ENCODE measurements around the gene METTL2B.
"Not testable (repeated sequence)": the region's sequence is repeated elsewhere in the genome, so short reads cannot be mapped to it uniquely, and the experiment has no call there.

METTL2B gene

DNA sequence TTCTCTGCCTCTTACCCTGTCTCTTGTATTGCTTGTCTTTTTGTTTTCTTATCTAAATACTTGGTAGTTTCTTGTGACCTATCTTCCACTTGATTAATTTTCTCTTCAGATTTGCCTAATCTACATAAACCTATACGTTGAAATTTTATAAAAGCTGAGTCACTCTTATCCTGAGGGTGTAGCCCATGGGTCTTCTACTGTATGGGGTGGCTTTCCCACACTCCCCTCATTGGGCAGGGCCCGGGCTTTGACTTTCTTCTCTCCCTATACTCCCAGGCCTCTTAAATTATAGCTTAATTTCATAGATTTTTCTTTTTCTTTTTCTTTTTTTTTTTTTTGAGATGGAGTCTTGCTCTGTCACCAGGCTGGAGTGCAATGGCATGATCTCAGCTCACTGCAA is 66.0 kb downstream of the METTL2B start:
- H3K36me3 ChIP-seq (ENCODE audit: control insufficient read depth in 1 of 2, insufficient read depth in 2 of 2, low read length in 2 of 2) = peaks cover 4 to 14% of the 10 kb centered on the region in 2 donors
- not testable (repeated sequence) for H3K4me1 ChIP-seq (ENCODE audit: control insufficient read depth in 1 of 2, insufficient read depth in 2 of 2, low read length in 2 of 2); H3K9me3 ChIP-seq (ENCODE audit: control insufficient read depth in 1 of 2, low read length in 2 of 2); H3K27ac ChIP-seq (ENCODE audit: low read depth, low read length); H3K27me3 ChIP-seq (ENCODE audit: control insufficient read depth in 1 of 2, insufficient read depth in 2 of 2, low read length in 2 of 2); H3K9ac ChIP-seq (ENCODE audit: low read depth in 1 of 2, low read length in 2 of 2); H3K4me3 ChIP-seq (ENCODE audit: low read depth in 1 of 2, low read length in 2 of 2)

GRCh38 chr7:128543300-128543699 is 66.8 kb downstream of the METTL2B start:
- H3K4me1 ChIP-seq (ENCODE audit: control insufficient read depth in 1 of 2, insufficient read depth in 2 of 2, low read length in 2 of 2); H3K9ac ChIP-seq (ENCODE audit: low read depth in 1 of 2, low read length in 2 of 2); H3K27me3 ChIP-seq (ENCODE audit: control insufficient read depth in 1 of 2, insufficient read depth in 2 of 2, low read length in 2 of 2); H3K9me3 ChIP-seq (ENCODE audit: control insufficient read depth in 1 of 2, low read length in 2 of 2); H3K4me3 ChIP-seq (ENCODE audit: low read depth in 1 of 2, low read length in 2 of 2); H3K27ac ChIP-seq (ENCODE audit: low read depth, low read length): not testable (repeated sequence)
- peaks cover 4 to 18% of the 10 kb centered on the region in 2 donors for H3K36me3 ChIP-seq (ENCODE audit: control insufficient read depth in 1 of 2, insufficient read depth in 2 of 2, low read length in 2 of 2)

- H3K9ac ChIP-seq (ENCODE audit: low read depth in 1 of 2, low read length in 2 of 2); H3K4me1 ChIP-seq (ENCODE audit: control insufficient read depth in 1 of 2, insufficient read depth in 2 of 2, low read length in 2 of 2); H3K9me3 ChIP-seq (ENCODE audit: control insufficient read depth in 1 of 2, low read length in 2 of 2); H3K4me3 ChIP-seq (ENCODE audit: low read depth in 1 of 2, low read length in 2 of 2); H3K27ac ChIP-seq (ENCODE audit: low read depth, low read length); H3K27me3 ChIP-seq (ENCODE audit: control insufficient read depth in 1 of 2, insufficient read depth in 2 of 2, low read length in 2 of 2): not testable (repeated sequence)
- peaks cover 4 to 18% of the 10 kb centered on the region in 2 donors for H3K36me3 ChIP-seq (ENCODE audit: control insufficient read depth in 1 of 2, insufficient read depth in 2 of 2, low read length in 2 of 2)
These were observed 69.8 kb downstream of the METTL2B start for GRCh38 chr7:128546319-128546851.

DNA sequence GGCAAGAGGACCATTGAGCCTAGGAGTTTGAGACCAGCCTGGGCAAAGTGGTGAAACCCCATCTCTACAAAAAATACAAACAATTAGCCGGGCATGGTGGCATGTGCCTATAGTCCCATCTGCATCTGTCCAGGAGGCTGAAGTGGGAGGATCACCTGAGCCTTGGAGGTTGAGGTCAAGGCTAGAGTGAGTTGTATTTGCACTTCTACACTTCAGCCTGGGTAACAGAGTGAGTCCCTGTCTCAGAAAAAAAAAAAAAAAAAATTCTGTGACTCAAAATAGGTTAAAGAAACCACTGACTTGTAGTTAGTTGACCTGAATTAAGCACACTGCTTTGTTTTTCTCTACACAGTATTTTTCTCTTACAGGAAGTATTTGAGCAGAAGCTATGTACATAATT is 74.4 kb downstream of the METTL2B start:
- Histone ChIP-seq H3K9me3 (ENCODE audit: control insufficient read depth in 1 of 2, low read length in 2 of 2) (no peaks in the 10 kb centered on the region), H3K4me3 (ENCODE audit: low read depth in 1 of 2, low read length in 2 of 2) (no peak overlapping the region), H3K27ac (ENCODE audit: low read depth, low read length) (no peak overlapping the region), H3K36me3 (ENCODE audit: control insufficient read depth in 1 of 2, insufficient read depth in 2 of 2, low read length in 2 of 2) (peaks cover 4 to 15% of the 10 kb centered on the region in 2 donors), H3K27me3 (ENCODE audit: control insufficient read depth in 1 of 2, insufficient read depth in 2 of 2, low read length in 2 of 2) (no peaks in the 10 kb centered on the region), H3K9ac (ENCODE audit: low read depth in 1 of 2, low read length in 2 of 2) (no peak overlapping the region), H3K4me1 (ENCODE audit: control insufficient read depth in 1 of 2, insufficient read depth in 2 of 2, low read length in 2 of 2) (no peaks in the 10 kb centered on the region)

GRCh38 chr7:128554394-128554793 is 77.8 kb downstream of the METTL2B start:
- H3K27ac ChIP-seq (ENCODE audit: low read depth, low read length); H3K4me1 ChIP-seq (ENCODE audit: control insufficient read depth in 1 of 2, insufficient read depth in 2 of 2, low read length in 2 of 2); H3K9me3 ChIP-seq (ENCODE audit: control insufficient read depth in 1 of 2, low read length in 2 of 2); H3K36me3 ChIP-seq (ENCODE audit: control insufficient read depth in 1 of 2, insufficient read depth in 2 of 2, low read length in 2 of 2); H3K27me3 ChIP-seq (ENCODE audit: control insufficient read depth in 1 of 2, insufficient read depth in 2 of 2, low read length in 2 of 2); H3K4me3 ChIP-seq (ENCODE audit: low read depth in 1 of 2, low read length in 2 of 2); H3K9ac ChIP-seq (ENCODE audit: low read depth in 1 of 2, low read length in 2 of 2): not testable (repeated sequence)
